HG03469 (cell line): ENCODE results near the gene ABCC4.

ENCODE experiments used
- ATAC-seq: cut with Tn5 transposase; IDR thresholded peaks from one replicate; pipeline ENCODE4 v1.9.1; 2021; ENCODE audit warnings: mild to moderate bottlenecking, moderate library complexity, moderate number of reproducible peaks; ENCODE audit not compliant: unreplicated experiment

The ABCC4 gene

GRCh38 chr13:95075506-95075905, 225.7 kb downstream of the ABCC4 start:
- no peak for ATAC-seq

DNA sequence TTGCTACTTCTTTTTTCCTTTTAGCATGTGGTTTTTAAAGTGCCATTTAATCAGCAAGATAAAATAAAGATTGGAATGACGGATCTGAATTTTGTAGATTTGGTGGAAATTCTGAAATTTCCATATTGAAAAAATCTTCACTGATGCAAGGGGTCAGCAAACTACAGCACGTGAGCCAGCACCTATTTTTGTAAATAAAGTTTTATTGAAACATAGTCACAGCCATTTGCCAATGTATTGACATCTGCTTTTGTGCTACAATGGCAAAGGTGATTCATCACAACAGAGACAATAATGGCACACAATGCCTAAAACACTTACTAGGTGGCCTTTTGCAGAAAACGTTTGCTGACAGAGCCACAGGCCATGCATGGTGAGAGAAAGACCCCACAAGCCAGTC, 226.4 kb downstream of the ABCC4 start:
- no peak for ATAC-seq

- no peak for ATAC-seq
Measured at GRCh38 chr13:95073747-95074311, 227.4 kb downstream of the ABCC4 start.

DNA sequence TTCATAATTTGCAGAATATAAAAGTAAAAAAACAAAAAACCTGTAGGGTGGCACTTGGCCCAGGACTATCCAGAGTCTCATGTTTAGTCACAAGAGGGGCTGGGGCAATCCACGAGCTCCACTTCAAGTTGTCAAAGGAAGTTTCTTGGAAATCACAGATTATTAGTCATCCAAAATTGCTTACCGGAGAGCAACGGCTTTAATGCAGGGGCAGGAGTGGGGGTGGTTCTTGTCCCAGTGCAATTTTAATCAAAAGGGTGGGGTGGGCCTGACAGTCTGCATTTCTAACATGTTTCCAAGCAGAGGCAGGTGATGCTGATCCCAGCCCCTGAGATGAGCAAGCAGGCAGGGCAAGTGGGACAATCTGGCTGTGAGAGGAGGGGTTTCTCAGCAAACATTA, 233.9 kb downstream of the ABCC4 start:
- no peak for ATAC-seq

DNA sequence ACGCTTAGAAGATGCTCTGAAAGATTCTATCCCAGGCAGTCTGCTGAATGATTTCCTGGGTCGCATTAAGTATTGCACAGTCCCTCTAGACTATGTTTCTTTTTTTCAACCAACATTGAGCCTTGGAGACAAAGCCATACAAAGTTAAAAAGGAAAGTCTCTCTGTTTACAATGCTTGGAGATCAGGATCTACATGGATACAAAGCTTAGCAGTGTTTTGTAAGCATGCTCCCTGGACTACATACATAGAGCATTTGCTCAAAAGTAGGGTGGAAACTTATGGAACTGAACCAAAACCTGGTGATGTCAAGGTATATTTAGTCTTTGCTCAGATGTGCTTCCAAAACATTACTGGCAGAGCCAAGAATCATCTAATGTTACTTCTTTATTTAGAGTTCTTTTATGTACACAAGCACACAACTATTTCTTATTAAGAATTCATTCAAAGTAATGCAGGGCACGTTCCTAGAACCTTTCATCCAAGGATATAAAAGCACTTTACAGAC, 241.2 kb downstream of the ABCC4 start:
- no peak for ATAC-seq

DNA sequence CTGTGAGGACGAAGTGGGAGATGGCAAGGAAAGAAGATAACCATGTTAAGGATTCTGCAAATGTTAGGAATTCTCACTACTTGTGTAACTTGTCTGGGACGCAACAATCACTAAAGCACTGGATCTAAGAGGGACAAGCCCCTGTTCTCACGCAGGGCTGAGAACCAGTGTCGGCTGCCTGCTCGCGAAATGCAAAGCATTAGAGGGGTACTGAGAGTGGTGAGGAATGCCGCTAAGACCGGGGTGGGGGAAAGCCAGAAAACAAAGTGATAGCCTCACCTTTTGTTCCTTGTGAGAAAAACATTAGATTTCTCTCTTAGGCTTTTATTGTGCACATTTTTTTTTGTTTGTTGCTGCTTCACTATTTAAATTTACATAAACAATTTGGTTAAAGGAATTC, 241.9 kb downstream of the ABCC4 start:
- no peak for ATAC-seq

GRCh38 chr13:95058680-95059079, 242.6 kb downstream of the ABCC4 start:
- no peak for ATAC-seq

GRCh38 chr13:95056266-95056665, 245.0 kb downstream of the ABCC4 start:
- ATAC-seq, result no peak

GRCh38 chr13:95050800-95051615, 250.2 kb downstream of the ABCC4 start:
- ATAC-seq, result no peak

- no peak for ATAC-seq
Measured at GRCh38 chr13:95049772-95050171, 251.5 kb downstream of the ABCC4 start.

GRCh38 chr13:95044452-95045205, 256.6 kb downstream of the ABCC4 start:
- no peak for ATAC-seq

GRCh38 chr13:95039415-95039814, 261.8 kb downstream of the ABCC4 start:
- ATAC-seq, result no peak

DNA sequence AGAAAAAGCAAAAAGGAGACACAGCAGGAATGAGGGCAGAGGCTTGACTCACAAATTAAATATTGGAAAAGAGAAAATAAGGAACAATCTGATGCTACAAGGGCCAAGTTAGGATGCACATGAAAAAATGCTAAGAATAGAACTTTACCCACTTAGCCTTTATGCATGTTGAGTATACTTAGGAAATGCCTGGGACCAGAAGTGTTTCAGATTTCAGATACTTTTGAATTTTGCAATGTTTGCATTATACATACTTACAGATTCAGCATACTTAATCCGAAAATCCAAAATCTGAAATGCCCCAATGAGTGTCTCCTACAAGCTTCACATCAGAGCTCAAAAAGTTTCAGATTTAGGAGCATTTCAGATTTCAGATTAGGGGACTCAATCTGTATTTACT, 262.3 kb downstream of the ABCC4 start:
- ATAC-seq, result no peak

- ATAC-seq, result no peak
Measured at GRCh38 chr13:95035311-95036109, 265.7 kb downstream of the ABCC4 start.

DNA sequence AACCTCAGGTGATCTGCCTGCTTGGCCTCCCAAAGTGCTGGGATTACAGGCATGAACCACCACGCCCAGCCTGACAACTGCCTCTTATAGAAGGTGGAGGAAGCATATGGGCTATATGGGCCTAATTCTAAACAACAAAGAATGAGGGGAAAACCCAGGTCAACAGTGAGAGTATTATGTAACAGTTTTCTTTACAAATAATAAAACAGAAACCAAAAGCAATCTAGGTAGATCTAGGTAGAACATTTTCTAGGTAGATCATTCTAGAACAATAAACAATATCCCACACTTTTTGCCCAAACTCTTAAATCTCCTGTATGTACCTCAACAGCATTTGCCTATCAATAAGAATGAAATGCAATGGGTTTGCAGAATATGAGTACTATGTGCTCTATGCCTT, 267.4 kb downstream of the ABCC4 start:
- peak; percentile 59 for ATAC-seq

GRCh38 chr13:95032121-95032520, 269.1 kb downstream of the ABCC4 start:
- no peak for ATAC-seq

- no peak for ATAC-seq
Measured at GRCh38 chr13:95030821-95031343, 270.4 kb downstream of the ABCC4 start.

DNA sequence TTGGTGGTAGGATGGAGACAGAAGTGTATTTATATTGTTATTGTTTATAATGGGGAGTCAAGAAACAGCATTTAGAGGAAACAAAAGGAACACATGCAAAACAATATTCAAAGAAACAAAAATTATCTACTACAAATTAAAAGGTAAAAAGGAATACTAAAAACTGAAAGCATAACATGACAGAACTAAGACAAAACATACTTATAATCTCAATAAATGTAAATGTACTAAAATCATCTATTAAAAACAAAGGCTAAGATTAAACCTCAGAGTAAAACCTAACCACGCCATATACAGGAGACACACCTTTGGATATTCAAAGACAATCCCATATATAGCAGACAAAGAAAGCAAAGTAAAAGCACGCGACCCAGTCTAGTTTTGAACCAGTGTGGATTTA, 273.6 kb downstream of the ABCC4 start:
- no peak for ATAC-seq

DNA sequence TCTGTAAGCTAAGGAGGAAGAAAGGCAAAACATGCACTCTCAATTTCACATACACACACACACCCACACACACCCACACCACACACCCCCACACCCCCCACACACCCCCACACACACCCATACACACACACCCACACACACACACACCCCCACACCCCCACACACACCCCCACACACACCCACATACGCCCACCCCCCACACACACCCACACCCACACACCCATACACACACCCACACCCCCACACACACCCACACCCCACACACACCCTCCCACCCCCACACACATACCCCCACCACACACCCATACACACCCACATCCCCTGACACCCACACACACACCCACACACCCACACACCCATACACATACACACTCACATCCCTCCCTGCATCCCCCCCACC, 276.1 kb downstream of the ABCC4 start:
- ATAC-seq, result no peak

DNA sequence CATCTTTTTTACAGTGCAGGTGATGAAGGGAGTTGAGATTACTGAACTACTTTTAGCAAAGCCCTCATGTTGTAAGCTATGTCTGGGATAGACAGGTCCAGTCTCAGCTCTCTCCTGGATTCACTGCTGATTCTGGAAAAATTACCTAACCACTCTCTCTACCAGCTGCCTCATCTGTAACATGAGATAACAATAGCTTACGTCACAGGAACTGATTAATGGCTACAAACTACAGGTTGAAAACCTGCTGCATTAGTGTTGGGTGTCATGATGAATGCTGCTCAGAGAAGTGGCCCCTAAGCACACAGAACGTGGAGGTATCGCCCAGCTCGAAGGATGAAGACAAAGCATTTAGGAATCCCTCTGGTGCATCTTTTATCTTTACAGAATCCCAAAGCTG, 277.8 kb downstream of the ABCC4 start:
- ATAC-seq, result no peak
